ENCODE data around the gene AQP9.

DNA sequence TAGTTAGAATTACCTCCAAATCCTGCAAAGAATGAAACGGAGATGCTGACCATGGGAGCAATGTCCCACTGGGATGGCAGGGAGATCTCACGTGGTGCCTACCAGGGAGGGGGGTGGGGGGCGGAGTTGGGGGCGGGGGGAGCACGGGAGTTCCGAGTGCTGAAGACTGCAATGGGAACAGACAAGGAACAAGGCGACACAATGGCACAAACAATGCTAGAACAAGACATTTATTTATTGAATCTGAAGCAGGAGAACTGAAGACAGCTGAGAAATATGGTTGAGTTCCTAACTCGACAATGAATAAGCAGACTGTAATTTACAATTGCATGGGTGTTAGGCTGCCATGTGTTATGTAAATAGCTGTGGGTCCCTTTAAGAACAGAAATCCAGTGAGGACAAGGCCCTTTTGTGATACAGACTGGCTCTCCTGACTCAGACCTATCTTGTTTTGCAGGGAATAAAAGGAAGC, 91.2 kb downstream of the AQP9 start:
- TF ChIP-seq, protein P1, sequence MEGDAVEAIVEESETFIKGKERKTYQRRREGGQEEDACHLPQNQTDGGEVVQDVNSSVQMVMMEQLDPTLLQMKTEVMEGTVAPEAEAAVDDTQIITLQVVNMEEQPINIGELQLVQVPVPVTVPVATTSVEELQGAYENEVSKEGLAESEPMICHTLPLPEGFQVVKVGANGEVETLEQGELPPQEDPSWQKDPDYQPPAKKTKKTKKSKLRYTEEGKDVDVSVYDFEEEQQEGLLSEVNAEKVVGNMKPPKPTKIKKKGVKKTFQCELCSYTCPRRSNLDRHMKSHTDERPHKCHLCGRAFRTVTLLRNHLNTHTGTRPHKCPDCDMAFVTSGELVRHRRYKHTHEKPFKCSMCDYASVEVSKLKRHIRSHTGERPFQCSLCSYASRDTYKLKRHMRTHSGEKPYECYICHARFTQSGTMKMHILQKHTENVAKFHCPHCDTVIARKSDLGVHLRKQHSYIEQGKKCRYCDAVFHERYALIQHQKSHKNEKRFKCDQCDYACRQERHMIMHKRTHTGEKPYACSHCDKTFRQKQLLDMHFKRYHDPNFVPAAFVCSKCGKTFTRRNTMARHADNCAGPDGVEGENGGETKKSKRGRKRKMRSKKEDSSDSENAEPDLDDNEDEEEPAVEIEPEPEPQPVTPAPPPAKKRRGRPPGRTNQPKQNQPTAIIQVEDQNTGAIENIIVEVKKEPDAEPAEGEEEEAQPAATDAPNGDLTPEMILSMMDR (IDR thresholded peaks at IDR 0.05; ENCODE audit: insufficient read depth, low read length): no peak
- TF ChIP-seq POLR2AphosphoS5 (IDR thresholded peaks at IDR 0.05; ENCODE audit: low read depth) (no peak), GABPA (IDR thresholded peaks at IDR 0.05; ENCODE audit: low read depth) (no peak)
- TF ChIP-seq, protein P2, sequence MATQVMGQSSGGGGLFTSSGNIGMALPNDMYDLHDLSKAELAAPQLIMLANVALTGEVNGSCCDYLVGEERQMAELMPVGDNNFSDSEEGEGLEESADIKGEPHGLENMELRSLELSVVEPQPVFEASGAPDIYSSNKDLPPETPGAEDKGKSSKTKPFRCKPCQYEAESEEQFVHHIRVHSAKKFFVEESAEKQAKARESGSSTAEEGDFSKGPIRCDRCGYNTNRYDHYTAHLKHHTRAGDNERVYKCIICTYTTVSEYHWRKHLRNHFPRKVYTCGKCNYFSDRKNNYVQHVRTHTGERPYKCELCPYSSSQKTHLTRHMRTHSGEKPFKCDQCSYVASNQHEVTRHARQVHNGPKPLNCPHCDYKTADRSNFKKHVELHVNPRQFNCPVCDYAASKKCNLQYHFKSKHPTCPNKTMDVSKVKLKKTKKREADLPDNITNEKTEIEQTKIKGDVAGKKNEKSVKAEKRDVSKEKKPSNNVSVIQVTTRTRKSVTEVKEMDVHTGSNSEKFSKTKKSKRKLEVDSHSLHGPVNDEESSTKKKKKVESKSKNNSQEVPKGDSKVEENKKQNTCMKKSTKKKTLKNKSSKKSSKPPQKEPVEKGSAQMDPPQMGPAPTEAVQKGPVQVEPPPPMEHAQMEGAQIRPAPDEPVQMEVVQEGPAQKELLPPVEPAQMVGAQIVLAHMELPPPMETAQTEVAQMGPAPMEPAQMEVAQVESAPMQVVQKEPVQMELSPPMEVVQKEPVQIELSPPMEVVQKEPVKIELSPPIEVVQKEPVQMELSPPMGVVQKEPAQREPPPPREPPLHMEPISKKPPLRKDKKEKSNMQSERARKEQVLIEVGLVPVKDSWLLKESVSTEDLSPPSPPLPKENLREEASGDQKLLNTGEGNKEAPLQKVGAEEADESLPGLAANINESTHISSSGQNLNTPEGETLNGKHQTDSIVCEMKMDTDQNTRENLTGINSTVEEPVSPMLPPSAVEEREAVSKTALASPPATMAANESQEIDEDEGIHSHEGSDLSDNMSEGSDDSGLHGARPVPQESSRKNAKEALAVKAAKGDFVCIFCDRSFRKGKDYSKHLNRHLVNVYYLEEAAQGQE (IDR thresholded peaks at IDR 0.05; ENCODE audit: insufficient replicate concordance, low read depth): no peak
